Large intestine (tissue), 3 donors: Measurements from ENCODE around the gene SEPTIN8. TPM values are rescaled to one million over a fixed set of nuclear protein-coding genes. Genes with fewer than 3 reads are reported as not detected.

Source experiments
- DNase-seq, 2 donors: peaks; one replicate each; pipeline versions ENCODE4 v3.0.0 to v3.0.0-alpha.2; 2013
- H3K27ac ChIP-seq: one replicate; pipeline ENCODE4 v1.5.1; 2013; ENCODE audit warnings: low read length
- H3K27me3 ChIP-seq: 2 replicates; pipeline ENCODE4 v1.6.1; 2013; ENCODE audit warnings: low read length; ENCODE audit not compliant: control insufficient read depth, insufficient read depth
- H3K36me3 ChIP-seq: 2 replicates; pipeline ENCODE4 v1.6.1; 2013; ENCODE audit warnings: low read length; ENCODE audit not compliant: control insufficient read depth, insufficient read depth
- H3K4me1 ChIP-seq: one replicate; pipeline ENCODE4 v1.6.1; 2013; ENCODE audit warnings: low read length; ENCODE audit not compliant: control insufficient read depth, insufficient read depth
- H3K4me3 ChIP-seq: one replicate; pipeline ENCODE4 v1.5.1; 2013; ENCODE audit warnings: low read length
- H3K9me3 ChIP-seq: one replicate; pipeline ENCODE4 v1.6.1; 2013; ENCODE audit warnings: mild to moderate bottlenecking, low read depth, low read length, moderate library complexity; ENCODE audit not compliant: control insufficient read depth
- WGBS: methylation state at CpG from one replicate; pipeline ENCODE4 v1.1.5; 2013; ENCODE audit warnings: low lambda C conversion rate; ENCODE audit not compliant: insufficient coverage; 5-methylcytosine and 5-hydroxymethylcytosine counted together
- polyA plus RNA-seq: library from polyadenylated mRNA; unstranded; fragments of 120-200 nt; gene quantifications from one replicate; pipeline ENCODE4 v1.2.1, GENCODE V29; 2013

The SEPTIN8 gene
- polyA plus RNA-seq, 1 donor, result 44.0 TPM

DNA sequence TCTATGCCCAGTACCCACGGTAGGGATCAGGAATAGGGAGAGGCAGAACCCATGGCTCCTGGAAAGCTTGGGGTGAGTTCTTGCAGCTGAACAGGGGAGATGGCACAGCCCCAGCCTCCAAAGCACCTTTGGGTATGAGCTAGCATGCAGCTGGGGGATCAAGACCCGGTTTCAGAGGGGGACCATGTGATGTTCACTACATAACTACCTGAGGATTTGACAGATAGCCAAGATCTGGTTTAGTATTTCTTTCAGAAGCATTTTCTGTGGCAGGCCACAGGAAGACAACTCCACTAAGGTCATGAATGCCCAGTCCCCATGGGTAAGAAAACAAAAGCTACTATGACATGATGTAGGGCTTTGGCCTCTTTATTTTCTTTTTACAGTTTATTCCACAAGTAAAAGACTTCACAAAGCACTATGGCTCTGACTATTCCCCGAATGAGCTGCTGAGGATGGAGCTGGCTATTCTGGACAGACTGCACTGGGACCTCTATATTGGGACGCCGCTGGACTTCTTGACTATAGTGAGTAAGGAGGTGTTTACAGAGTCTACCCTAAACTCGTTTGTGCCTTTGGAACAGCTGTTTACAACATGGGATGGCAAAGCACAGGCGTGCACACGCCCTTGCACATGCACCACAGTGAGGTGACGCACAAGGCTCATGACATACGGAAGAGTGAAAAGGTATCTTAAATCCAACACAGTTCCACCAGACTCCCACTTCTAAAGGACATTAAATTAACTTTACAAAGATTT is 26.4 kb downstream of the SEPTIN8 start:
- WGBS, result 85% methylated on average over 4 of the region's 10 CpGs
- Histone ChIP-seq H3K27ac (no peak overlapping the region), H3K9me3 (no peaks in the 10 kb centered on the region), H3K4me3 (no peak overlapping the region), H3K36me3 (peaks cover 16% of the 10 kb centered on the region), H3K4me1 (peaks cover 13% of the 10 kb centered on the region), H3K27me3 (peaks cover 17% of the 10 kb centered on the region)
- no peak for DNase-seq

GRCh38 chr5:132749506-132749905 is 27.5 kb downstream of the SEPTIN8 start:
- Histone ChIP-seq H3K9me3 (no peaks in the 10 kb centered on the region), H3K36me3 (peaks cover 16% of the 10 kb centered on the region), H3K4me1 (peaks cover 13% of the 10 kb centered on the region), H3K27ac (no peak overlapping the region), H3K27me3 (peaks cover 21% of the 10 kb centered on the region), H3K4me3 (no peak overlapping the region)
- no CpG with 5 or more reads among the region's 2 CpGs for WGBS
- DNase-seq, result peak in 1 of 2 donors; percentile 15

DNA sequence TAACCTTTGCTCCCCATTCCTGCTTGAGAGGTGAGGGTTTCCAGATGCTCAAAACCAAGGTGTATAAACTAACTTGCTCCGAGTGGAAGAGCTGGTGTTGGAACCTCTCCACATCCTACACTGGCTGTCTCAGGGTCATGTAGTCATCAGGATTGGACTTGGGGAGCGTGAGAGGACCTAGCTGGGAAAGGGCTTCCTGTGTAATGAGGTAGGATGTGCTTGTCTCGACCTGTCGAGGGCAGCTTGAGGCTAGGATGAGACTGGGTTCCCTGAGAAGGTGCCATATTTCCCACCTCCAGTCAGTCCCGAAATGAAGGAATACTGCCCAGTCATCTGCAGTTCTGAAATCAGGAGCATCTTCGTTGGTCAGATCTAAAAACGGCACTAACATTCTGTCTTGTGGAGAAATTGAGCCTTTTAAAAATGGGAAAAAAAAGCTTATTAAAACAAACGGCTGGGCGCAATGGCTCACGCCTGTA is 28.5 kb downstream of the SEPTIN8 start:
- Histone ChIP-seq H3K9me3 (no peaks in the 10 kb centered on the region), H3K4me1 (peaks cover 13% of the 10 kb centered on the region), H3K36me3 (peaks cover 10% of the 10 kb centered on the region), H3K4me3 (no peak overlapping the region), H3K27ac (no peak overlapping the region), H3K27me3 (peaks cover 21% of the 10 kb centered on the region)
- 93% methylated on average over 2 of the region's 10 CpGs for WGBS
- DNase-seq, result peak in 1 of 2 donors; percentile 37

- WGBS, result no CpG with 5 or more reads among the region's 76 CpGs
- DNase-seq, result peak in 1 of 2 donors; percentile 10
- no peaks in the 10 kb centered on the region for H3K9me3 ChIP-seq
- H3K27ac ChIP-seq, result peak overlapping the region; percentile 17
- peak overlapping the region; percentile 64 for H3K4me3 ChIP-seq
- H3K4me1 ChIP-seq, result peaks cover 13% of the 10 kb centered on the region
- H3K27me3 ChIP-seq, result peaks cover 21% of the 10 kb centered on the region
- H3K36me3 ChIP-seq, result peaks cover 10% of the 10 kb centered on the region
Measured at GRCh38 chr5:132747616-132748440, 29.2 kb downstream of the SEPTIN8 start.

- H3K4me3 ChIP-seq, result peak within 1 kb of the TSS; percentile 64
- no peaks in the 10 kb centered on the region for H3K9me3 ChIP-seq
- peaks cover 13% of the 10 kb centered on the region for H3K4me1 ChIP-seq
- H3K36me3 ChIP-seq, result peaks cover 8% of the 10 kb centered on the region
- peak; percentile 63 to 86 for DNase-seq
- WGBS, result no CpG with 5 or more reads among the region's 59 CpGs
- peaks cover 21% of the 10 kb centered on the region for H3K27me3 ChIP-seq
- H3K27ac ChIP-seq, result peak within 1 kb of the TSS; percentile 53
Measured at GRCh38 chr5:132746954-132747615, 30.0 kb downstream of the SEPTIN8 start, which contains the start of gene CCNI2. TSS of gene CCNI2 (plus strand) at chr5:132747426. CDS start at chr5:132747496, 70 bp downstream.

GRCh38 chr5:132746592-132746953 is 30.5 kb downstream of the SEPTIN8 start:
- Histone ChIP-seq H3K27ac (peak overlapping the region; percentile 53), H3K27me3 (peaks cover 21% of the 10 kb centered on the region)
- WGBS, result no CpG with 5 or more reads among the region's 3 CpGs

GRCh38 chr5:132744659-132745058 is 32.4 kb downstream of the SEPTIN8 start:
- no peak for DNase-seq
- Histone ChIP-seq H3K36me3 (peaks cover 2% of the 10 kb centered on the region), H3K27me3 (peaks cover 21% of the 10 kb centered on the region), H3K4me3 (no peak overlapping the region), H3K9me3 (no peaks in the 10 kb centered on the region), H3K4me1 (peaks cover 13% of the 10 kb centered on the region), H3K27ac (no peak overlapping the region)
- 71% methylated on average over 2 of the region's 2 CpGs for WGBS

More at GRCh38 chr5:132746592-132746953, 30.5 kb downstream of the SEPTIN8 start:
- peaks cover 8% of the 10 kb centered on the region for H3K36me3 ChIP-seq
- peaks cover 13% of the 10 kb centered on the region for H3K4me1 ChIP-seq
- no peak for DNase-seq
- H3K4me3 ChIP-seq, result peak overlapping the region; percentile 64
- no peaks in the 10 kb centered on the region for H3K9me3 ChIP-seq

DNA sequence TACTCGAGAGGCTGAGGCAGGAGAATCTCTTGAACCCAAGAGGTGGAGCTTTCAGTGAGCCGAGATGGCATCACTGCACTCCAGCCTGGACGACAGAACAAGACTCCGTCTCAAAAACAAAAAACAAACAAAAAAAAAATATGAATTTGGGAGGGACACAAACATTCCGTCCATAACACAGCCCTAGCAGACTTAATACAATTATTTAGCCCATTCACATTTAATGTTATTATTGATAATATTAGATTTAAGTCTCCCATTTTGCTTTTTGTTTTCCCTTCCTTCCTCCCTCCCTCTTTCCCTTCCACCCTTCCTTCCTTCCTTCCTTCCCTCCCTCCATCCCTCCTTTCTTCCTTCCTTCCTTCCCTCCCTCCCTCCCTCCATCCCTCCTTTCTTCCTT is 34.4 kb downstream of the SEPTIN8 start:
- H3K36me3 ChIP-seq, result no peaks in the 10 kb centered on the region
- H3K27ac ChIP-seq, result no peak overlapping the region
- H3K27me3 ChIP-seq, result peaks cover 13% of the 10 kb centered on the region
- H3K4me3 ChIP-seq, result no peak overlapping the region
- WGBS, result 100% methylated on average over 1 of the region's 5 CpGs
- no peak for DNase-seq
- H3K4me1 ChIP-seq, result peaks cover 5% of the 10 kb centered on the region
- no peaks in the 10 kb centered on the region for H3K9me3 ChIP-seq

- Histone ChIP-seq H3K27me3 (peaks cover 10% of the 10 kb centered on the region), H3K9me3 (no peaks in the 10 kb centered on the region), H3K4me1 (peaks cover 5% of the 10 kb centered on the region), H3K27ac (no peak overlapping the region), H3K36me3 (no peaks in the 10 kb centered on the region), H3K4me3 (no peak overlapping the region)
- whole genome bisulfite sequencing, result no CpG with 5 or more reads among the region's 2 CpGs
- no peak for DNase-seq
Measured at GRCh38 chr5:132742158-132742557, 34.9 kb downstream of the SEPTIN8 start.

DNA sequence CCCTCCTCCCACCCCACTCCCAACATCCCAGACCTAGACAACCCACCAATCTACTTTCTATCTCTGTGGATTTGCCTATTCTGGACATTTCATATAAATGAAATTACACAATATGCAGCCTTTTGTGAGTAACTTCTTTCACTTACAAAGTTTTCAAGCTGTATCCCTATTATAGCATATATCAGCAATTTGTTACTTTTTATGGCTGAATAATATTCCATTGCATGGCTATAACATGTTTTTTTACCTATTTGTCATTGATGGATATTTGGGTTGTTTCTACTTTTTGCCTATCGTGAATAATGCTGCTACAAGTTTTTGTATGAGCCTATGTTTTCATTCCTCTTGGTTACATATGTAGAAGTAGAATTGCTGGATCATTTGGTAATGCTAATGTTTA is 37.8 kb downstream of the SEPTIN8 start:
- no peaks in the 10 kb centered on the region for H3K27me3 ChIP-seq
- no peak for DNase-seq
- H3K4me3 ChIP-seq, result no peak overlapping the region
- peaks cover 3% of the 10 kb centered on the region for H3K4me1 ChIP-seq
- WGBS, result 83% methylated on average over 1 of the region's 1 CpG
- H3K36me3 ChIP-seq, result no peaks in the 10 kb centered on the region
- H3K27ac ChIP-seq, result no peak overlapping the region
- no peaks in the 10 kb centered on the region for H3K9me3 ChIP-seq
